ENCODE results near the gene SLC39A11.

DNA sequence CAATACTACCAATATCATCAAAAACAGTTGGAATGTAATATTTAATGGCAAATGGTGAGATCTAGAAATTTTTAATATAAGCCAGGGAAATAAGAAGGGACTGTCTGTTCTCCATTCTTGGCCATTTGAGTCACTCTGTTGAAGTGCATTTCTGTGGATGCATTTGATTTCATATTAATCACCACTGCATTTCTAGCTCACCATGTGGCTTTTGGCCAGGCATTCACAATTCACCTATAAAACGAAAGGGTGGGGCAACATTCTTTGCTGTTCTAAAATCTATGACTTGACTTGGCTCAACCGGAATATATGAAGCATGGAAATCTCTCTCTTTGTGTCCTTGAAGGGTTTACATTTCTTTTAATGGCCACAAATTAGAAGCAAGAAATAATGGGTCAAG is 483.0 kb downstream of the SLC39A11 start:
- no peak for TF ChIP-seq CTCF (IDR thresholded peaks at IDR 0.05; ENCODE audit: low read length)
- TF ChIP-seq EZH2 (optimal IDR thresholded peaks at IDR 0.05; ENCODE audit: low read depth, low read length) = no peak

Measured in MM.1S (cell line).